HG03342 (cell line): ENCODE measurements around the gene CADM3.
A peak's percentile ranks its signal among the peaks of the same experiment; 100 is the strongest.

Experiments
- ATAC-seq: cut with Tn5 transposase; IDR thresholded peaks from one replicate; pipeline ENCODE4 v1.9.1; 2021; ENCODE audit warnings: mild to moderate bottlenecking, moderate library complexity; ENCODE audit not compliant: unreplicated experiment

CADM3 gene

DNA sequence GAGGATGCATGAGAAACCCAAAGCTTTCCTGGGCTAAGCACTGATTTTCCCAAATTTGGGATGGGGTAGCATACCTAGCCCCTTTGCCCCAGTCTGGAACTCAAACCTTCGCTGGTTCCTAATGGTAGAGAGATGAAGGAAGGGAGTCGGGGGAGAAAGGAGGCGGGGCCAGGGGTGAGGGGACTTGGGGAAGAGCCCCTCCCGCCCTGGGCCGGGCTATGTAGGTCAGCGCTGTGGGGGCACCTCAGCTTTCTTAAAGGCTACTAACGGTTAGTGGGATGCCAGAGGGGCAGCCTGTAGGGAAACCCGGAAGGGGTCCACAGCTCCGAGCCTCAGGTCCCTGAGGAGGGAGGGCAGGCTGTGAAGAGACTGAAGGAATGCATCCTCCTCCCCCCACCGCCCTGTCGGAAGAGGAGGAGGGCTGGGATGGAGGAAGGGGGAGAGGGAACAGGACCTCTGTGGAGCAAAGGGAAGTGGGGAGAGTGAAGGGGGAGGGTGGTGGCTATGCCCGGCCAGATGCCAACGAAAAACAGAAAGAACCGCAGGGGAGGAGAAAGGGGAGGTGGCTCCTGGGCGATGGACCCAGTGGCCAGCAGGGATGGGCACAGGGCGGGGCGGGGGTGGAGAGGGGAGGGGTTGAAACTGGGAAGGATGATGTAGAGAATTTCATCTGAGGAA is 1.3 kb downstream of the CADM3 start:
- ATAC-seq, result no peak

DNA sequence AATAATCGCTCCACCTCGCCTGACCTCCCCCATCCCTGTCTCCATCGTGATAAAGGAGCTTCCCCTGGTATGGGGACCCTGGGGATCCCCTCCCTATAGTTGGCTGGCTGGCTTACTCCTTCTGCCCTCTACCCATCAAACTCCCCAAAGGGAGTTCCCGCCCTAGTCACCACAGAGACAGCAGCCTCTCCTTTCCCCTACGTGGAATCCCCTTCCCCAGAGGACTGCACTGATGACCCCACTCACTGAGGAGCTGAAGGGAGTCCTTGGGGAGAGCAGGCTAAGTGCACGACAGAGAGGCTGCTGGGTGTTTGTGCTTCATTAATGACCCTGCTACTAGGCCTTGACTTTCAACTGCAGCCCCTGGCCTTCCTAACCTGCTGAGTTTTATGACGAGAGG is 1.9 kb downstream of the CADM3 start:
- ATAC-seq, result no peak

DNA sequence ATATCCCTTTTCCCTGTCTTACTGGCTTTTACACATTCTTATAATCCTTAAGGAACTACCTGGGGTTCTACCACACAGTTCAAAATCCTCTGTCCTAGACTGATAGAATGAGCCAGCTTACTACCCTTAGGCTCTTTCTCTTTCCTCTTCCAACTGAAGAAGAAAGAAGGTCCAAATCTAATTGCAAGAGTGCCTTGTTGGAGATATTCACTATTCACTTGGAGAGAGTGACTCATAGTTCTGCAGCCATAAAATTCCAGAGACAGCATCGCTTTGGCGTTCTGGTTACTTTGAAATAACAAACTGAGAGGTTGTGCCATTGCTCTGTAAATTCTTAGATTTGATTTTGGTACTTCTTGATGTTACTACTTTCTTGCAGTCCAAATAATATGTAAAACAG is 4.2 kb downstream of the CADM3 start:
- no peak for ATAC-seq

DNA sequence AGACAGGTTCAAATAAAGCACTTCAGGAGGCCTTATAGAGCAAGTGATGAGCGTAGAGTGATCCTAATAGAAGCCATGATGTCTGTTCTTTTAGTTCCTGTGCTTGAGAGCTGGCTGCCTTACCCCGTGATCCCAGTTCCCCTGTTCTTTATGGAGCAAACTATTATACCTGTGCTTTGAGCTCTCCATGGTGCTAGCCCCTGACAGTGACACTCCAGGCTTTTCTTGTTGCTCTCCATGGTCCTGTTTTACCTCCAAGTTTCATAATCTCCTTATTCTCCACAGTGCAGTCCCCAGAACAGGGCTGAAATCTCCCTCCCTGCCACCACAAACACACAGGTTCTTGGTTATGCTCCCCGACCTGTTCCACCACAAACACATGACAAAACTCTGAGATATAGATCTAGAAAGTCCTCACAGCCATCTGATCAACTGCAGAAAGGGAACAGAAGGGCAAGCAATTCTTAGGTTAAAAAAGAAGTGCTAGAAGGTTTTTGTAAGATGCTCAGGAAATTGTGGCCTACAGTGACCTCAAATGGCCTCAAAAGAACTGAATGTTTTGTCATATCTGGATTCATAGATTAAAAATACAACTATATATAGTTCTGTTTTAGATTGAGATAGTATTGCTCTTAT is 6.0 kb downstream of the CADM3 start:
- no peak for ATAC-seq

DNA sequence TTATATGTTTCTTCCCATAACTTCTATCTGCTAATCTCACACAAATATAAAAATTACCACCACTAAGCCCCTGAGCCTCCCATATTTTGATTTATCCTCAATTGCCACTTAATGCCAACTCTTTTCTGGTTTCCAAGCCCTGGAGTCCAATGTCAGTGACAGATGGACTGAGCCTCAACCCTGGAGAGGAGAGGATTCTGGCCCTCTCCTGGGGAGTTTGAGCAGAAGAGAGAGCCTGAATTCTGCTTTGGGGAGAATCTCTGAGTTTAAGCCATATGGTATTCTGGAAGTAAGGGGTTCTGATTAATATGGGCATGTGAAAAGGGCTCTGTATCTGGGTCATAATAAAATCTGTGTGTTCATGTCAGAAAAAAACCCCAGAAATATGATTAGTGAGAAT is 8.5 kb downstream of the CADM3 start:
- ATAC-seq, result no peak

DNA sequence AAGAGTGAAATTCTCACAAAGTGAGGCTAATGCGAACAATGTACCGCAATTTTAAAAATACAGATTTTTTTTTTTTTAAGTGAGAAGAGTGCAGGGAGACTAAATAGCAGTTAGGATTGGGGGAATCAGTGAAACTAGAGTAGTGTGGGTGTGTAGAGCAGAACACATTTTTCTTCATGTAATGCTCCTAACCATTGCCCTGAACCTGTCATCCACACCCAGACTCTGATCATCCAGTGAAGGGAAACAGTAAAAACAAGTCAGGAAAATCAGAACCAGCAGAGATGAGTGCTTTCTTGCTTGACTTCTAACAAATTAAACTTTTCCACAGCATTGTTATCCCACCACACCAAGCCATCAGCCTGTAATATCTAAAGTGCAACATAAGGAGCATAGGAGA is 9.1 kb downstream of the CADM3 start:
- no peak for ATAC-seq

DNA sequence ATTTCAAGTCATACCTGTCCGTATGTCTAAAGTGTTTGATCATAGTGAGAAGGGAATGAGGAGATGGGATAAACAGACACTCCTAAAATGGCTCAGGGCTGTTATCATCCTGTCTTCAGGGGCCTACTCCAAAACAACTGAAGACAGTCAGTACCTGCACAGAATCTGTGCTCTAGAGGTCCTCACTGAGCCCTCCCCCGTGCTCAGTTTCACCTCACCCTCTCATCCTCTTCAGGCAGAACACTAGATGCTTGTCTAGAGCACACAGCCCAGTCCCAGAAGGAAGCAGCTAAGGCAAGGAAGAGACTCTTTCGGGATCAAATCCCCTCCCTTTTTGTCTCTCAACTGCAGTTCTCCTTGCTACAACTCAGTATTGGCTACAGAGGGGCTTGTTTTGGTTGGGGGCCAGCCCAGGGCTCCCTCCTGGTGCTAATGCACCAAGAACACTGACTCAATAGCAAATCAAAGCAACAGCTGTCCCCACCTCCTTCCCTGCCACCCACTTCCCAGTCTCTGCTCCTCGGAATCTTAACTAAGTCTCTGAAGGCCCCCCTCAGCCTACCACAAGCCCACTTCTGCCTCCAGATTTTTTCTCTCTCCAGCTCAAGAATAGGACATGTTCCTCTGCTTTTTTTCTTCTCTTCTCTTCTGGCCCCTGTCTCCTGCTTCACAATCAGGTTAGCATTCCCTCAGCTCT is 10.1 kb downstream of the CADM3 start:
- no peak for ATAC-seq

DNA sequence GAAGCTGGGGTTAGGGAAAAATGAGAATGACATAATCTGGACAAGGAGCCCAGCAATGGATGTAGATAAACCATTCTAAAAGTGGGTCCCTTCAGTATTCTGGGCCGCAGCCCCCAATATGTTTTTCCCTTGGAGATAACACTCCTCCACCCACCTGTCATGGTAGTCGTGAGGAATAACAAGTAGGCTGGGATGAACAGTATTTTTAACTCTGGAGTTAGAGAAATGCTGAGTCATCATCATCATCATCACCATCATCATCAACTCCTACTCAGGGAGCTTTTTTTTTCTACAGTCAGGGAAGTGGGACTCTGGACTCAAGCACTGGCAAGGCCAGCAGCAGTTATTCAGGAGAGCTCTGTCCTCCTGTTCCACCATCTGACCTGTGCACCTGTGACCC is 12.8 kb downstream of the CADM3 start:
- ATAC-seq, result no peak

DNA sequence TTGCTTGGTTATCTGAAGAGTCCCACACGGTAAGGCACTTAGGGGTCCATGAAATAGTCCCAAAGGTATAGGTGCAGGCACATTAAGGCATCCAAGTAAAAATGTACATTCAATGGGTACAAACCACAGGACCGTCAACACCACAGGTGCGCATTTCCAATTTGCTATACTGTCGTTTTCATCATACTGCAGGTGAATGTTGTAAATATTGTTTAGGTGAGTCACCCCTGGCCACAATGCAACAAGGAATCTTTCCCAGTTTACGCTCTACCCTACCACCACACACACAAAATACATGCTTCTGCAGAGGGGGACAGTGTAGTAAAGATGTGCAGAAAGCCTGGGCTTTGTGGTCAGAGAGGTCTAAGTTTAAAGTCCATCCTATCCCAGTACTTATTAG is 13.7 kb downstream of the CADM3 start:
- no peak for ATAC-seq

DNA sequence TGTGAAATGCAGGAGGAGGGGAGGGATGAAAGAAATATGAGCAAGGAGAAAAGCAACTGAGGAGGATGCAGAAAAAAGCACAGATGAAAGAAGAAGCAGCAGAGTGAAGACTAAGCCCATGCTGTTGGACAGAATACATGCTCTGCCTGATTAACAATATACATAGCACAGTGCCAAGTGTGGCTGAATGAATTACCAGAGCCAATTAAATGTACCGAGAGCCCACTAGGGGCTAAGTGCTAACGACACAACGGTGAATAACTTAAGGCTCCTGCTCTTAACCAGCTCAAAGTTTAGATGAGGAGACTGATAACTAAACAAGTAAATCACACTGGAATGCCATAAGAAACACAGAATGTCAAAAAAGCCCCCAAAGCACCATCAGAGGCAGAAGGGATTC is 15.6 kb downstream of the CADM3 start:
- no peak for ATAC-seq

DNA sequence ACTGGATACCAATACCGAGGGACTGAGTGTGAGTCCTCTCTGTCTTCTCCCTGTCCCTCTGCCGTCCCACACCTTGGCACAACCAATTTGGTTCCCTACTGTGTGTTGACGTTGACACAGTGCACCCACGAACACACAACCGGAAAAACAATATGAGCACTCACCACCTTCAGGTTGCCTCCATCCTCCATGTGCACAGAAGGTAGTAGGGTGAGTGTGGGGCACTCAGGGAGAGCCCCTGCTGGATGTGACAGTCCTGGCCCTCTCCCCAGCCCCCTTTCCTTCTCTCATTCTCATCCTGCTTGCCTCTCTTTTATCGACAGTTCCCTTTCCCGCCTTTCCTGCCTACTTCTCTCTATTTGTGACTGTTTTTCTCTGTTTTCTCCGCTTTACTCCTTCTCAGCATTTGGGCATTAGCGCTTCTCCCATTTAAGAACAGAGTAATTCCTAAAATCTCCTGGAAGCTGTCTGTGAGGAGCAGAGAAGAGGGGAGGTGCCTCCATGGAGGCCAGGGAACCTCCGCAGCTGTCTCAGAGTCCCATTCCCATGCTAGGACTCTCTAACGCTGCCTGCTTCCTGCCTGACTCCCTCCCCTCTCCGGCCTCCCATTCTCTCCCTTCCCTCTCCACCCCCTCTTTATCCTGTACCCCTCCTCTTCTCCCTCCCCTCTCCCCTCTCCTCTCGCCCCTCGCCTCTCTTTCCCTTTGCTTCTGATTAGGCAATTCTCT is 16.4 kb downstream of the CADM3 start:
- no peak for ATAC-seq

DNA sequence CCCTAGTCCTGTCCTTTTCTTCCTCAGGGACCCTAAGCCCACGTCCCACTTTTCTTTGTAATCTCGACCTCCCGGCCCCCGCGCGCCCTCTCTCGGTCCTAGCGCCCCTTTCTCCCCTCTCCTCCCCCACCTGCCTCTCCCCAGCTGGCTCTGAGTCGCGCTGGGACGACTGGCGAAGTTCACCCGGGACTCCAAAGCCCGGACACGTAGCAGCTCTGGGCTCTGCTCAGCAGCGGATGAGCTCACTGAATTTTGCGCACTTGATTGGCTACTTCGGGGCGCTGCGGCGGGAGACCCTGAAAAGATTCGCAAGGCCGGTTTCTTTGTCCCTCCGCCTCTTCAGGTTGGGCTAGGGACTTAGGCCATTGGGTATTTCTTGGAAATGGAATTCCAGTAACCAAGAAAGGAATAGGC is 17.0 kb downstream of the CADM3 start:
- ATAC-seq, result peak; percentile 94

DNA sequence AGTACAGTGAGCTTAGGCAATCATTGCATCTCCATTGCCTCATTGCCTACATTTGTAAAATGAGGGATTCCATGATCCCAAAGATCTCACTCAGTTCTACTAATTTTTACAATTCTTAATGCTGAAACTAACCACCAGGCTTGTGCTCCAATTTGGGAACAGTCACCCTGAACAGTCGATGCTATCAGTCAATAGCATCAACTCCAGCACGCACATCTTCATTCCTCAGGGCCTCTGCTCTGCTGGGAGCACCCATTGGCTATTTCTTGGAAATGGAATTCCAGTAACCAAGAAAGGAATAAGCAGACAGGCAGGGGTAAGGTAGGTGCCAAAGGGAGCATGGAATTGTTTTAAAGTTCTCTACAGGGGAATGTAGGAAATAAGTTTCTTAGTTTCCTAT is 19.0 kb downstream of the CADM3 start:
- no peak for ATAC-seq

DNA sequence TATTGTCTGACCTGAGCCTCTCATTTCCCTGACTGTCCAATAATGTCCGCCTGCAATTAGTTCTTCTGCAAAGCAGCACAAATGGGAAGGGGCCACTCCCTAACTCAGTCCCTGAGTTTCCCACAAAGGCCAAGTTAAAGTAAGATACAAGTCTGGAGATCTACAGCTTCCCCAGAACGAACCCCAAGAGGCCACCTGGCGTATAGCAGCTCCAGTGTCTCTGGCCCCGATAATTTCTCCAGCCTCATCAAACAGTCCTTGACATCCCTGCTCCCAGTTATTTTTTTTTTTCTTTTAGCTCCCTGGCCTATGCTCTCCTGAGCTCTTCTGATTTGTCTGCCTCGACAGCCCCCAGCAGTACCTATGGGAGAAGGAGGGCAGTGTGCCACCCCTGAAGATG is 25.1 kb downstream of the CADM3 start:
- no peak for ATAC-seq

DNA sequence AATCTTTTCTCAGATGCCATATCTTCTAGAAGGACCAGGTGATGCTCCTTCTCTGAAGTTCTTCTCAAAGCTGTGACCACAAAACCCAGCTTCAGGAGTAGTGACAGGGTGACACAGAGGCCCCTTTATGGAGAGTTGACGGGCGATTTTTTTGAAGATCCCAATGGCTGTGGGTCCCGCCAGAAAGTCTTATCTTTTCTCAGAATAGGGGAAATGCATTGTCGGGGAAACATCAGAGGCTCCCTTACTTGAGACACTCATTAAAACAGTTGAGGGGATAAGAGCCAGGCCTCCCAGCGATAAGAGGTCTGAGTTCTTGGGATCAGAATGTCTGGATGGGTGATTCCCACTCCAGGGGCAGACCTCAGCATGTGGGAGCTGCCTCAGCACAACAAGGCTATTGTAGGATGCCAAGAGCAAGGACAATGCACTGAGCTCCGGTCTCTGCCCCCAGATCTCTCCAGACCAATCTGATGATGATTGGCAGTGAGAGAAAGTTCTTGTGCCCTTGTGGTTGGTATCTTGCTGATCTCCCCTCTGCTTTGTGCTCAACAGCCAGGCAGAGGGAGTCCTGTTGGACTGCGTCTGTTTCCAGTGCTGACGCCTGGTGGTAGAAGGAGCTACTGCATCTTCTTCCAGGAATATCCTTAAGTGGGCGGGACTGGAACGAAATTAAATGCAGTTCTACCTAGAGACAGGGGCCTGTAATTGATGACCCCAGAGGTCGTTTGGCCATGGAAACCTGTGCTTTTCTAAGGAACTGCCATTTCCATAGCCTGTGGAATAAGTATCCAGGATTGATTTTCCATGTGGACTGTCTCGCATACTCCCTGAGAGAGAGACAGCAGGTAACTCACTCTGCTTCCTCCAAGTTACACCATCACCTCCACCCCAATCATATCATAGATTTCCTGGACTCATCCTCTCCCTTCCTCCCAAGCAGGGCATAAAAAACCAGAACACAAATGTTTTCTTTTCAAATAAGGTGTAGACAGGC is 26.4 kb downstream of the CADM3 start:
- ATAC-seq, result peak; percentile 82

DNA sequence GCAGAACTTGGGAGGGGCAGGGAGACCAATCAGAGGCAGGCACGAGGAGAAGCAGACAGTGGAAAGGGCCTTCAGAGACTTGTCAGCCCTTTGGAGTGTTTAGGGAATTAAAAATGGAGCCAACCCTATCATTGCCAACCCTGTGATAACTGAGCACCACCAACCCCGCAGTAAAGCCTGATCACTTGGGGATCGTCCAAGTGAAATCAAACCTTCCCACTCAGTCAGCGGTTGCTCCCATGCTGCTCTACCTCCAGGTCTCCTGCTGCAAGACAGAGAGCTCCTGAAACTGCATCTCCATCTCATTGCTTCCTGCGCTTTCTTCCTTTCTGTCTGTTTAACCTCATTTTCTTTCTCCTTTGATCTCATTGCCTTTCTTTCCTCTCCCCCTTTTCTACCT is 28.5 kb downstream of the CADM3 start:
- ATAC-seq, result no peak

DNA sequence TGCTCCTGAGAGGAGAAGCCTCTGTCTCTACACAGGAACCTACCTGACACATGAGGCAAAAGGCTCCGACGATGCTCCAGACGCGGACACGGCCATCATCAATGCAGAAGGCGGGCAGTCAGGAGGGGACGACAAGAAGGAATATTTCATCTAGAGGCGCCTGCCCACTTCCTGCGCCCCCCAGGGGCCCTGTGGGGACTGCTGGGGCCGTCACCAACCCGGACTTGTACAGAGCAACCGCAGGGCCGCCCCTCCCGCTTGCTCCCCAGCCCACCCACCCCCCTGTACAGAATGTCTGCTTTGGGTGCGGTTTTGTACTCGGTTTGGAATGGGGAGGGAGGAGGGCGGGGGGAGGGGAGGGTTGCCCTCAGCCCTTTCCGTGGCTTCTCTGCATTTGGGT is 29.4 kb downstream of the CADM3 start:
- ATAC-seq, result no peak

DNA sequence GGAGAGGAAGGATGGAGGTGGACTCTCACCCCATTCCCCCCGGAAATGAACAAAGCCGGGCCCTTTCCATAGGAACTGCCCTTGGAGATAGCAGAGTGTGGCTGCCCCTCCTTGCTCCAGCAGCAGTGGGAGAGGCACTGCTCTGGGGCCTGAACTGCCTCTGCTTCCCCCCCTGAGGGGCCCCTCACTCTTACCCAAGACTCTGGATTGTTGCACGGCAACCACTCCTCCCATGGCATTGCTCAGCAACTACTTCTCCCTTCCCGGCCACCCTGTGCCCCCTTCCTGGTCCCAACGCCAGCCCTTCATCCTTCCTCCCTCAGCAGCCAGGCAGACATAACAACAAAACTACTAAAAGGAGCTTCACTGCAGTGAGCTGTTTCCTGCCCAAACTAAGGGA is 30.2 kb downstream of the CADM3 start:
- ATAC-seq, result no peak

DNA sequence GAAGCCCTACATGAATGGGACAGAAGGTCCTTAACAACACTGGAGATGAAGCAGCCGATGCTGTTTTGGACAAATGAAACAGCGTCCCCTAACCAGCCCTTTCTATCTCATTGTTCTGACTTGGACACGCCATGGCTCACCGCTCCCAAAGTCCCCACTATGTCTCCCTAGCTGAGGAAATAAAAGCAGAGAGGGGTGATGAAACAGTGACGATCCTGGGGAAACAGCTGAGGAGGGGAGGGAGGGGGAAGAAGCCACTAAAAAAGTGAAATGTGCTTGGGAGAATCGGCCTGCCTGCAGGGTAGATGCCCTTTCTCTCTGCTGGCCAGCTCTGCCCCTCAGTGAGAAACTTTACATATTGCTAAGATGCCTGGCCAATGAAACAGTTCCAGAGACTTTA is 32.2 kb downstream of the CADM3 start:
- ATAC-seq, result no peak
